KMS-11 (cell line): ENCODE measurements around the gene SDF2.

Source experiments
- H2AFZ ChIP-seq: fragments of 200-600 bp; sonication (generic); 2 replicates; pipeline ENCODE4 v1.6.1; 2016; ENCODE audit warnings: antibody characterized with exemption, mixed run types, low read depth
- H3K27ac ChIP-seq: fragments of 200-600 bp; sonication (generic); 2 replicates; pipeline ENCODE4 v1.6.1; 2016; ENCODE audit warnings: mild to moderate bottlenecking, mixed run types
- H3K27me3 ChIP-seq: fragments of 200-600 bp; sonication (generic); 2 replicates; pipeline ENCODE4 v1.6.1; 2017; ENCODE audit warnings: mild to moderate bottlenecking, low read depth, mixed run types, moderate library complexity; ENCODE audit not compliant: insufficient read depth
- H3K36me3 ChIP-seq: fragments of 200-600 bp; sonication (generic); 2 replicates; pipeline ENCODE4 v1.6.1; 2017; ENCODE audit warnings: mild to moderate bottlenecking, mixed run types; ENCODE audit not compliant: insufficient read depth
- H3K4me1 ChIP-seq: fragments of 200-600 bp; sonication (generic); 2 replicates; pipeline ENCODE4 v1.6.1; 2016; ENCODE audit warnings: mild to moderate bottlenecking, low read depth, mixed run types; ENCODE audit not compliant: poor library complexity, severe bottlenecking
- H3K4me2 ChIP-seq: fragments of 200-600 bp; sonication (generic); 2 replicates; pipeline ENCODE4 v1.7.0; 2016; ENCODE audit warnings: mild to moderate bottlenecking, mixed run types
- H3K4me3 ChIP-seq: fragments of 200-600 bp; sonication (generic); IDR thresholded peaks from 2 replicates; pipeline ENCODE4 v1.6.1; 2017; ENCODE audit warnings: low read depth, low read length, mixed read lengths; ENCODE audit not compliant: insufficient read depth
- H3K79me2 ChIP-seq: fragments of 200-600 bp; sonication (generic); 2 replicates; pipeline ENCODE4 v1.6.1; 2016; ENCODE audit warnings: low read depth, mixed run types; ENCODE audit not compliant: insufficient read depth
- H3K9ac ChIP-seq: fragments of 200-600 bp; sonication (generic); 2 replicates; pipeline ENCODE4 v1.6.1; 2016; ENCODE audit warnings: mild to moderate bottlenecking, mixed run types
- H4K20me1 ChIP-seq: fragments of 200-600 bp; sonication (generic); 2 replicates; pipeline ENCODE4 v1.6.1; 2016; ENCODE audit warnings: mild to moderate bottlenecking, mixed run types; ENCODE audit not compliant: insufficient read depth
- CTCF ChIP-seq: fragments of 200-600 bp; sonication (generic); conservative IDR thresholded peaks from 2 replicates; pipeline ENCODE4 v1.6.1; 2017; ENCODE audit warnings: low read depth, mild to moderate bottlenecking, antibody characterized with exemption, low read length, moderate library complexity, mixed read lengths

Gene SDF2

DNA sequence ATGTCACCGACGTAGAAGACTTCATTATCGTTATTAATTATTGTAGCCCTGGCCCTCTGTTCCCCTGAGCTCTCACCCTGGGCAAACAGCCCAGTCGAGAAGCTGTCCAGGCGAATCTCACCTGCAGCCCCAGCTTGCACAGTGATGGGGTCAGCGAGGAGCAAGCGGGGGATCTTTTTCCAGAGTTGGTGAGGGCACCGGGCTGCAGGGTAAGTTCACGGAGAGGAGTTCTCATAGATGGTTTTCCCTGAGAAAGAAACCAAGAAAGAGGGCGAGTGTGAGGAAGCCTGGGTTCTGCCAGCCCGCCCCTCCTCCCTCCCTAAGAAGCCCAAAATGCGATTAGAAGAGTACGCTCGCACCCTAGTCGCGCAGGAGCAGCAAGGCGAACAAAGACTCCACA, 63.3 kb downstream of the SDF2 start:
- H2AFZ ChIP-seq, result peak overlapping the region; percentile 91
- peak overlapping the region; percentile 79 for H3K9ac ChIP-seq
- H3K27me3 ChIP-seq, result no peaks in the 10 kb centered on the region
- H3K27ac ChIP-seq, result peak overlapping the region; percentile 88
- H3K4me3 ChIP-seq, result no peak overlapping the region
- no peak for TF ChIP-seq CTCF
- H3K36me3 ChIP-seq, result no peaks in the 10 kb centered on the region; the same call in 1 of the 2 replicates
- H3K4me1 ChIP-seq, result peaks cover 19% of the 10 kb centered on the region
- H3K79me2 ChIP-seq, result peaks cover 38% of the 10 kb centered on the region
- peak overlapping the region; percentile 78 for H3K4me2 ChIP-seq
- H4K20me1 ChIP-seq, result no peaks in the 10 kb centered on the region
